GM19468 (cell line): ENCODE measurements around the gene ZFHX3.

Experiments
- ATAC-seq: cut with Tn5 transposase; IDR thresholded peaks from one replicate; pipeline ENCODE4 v1.9.1; 2021; ENCODE audit warnings: mild to moderate bottlenecking, moderate library complexity, moderate number of reproducible peaks; ENCODE audit not compliant: unreplicated experiment; ENCODE audit errors: extremely low read depth

The ZFHX3 gene

DNA sequence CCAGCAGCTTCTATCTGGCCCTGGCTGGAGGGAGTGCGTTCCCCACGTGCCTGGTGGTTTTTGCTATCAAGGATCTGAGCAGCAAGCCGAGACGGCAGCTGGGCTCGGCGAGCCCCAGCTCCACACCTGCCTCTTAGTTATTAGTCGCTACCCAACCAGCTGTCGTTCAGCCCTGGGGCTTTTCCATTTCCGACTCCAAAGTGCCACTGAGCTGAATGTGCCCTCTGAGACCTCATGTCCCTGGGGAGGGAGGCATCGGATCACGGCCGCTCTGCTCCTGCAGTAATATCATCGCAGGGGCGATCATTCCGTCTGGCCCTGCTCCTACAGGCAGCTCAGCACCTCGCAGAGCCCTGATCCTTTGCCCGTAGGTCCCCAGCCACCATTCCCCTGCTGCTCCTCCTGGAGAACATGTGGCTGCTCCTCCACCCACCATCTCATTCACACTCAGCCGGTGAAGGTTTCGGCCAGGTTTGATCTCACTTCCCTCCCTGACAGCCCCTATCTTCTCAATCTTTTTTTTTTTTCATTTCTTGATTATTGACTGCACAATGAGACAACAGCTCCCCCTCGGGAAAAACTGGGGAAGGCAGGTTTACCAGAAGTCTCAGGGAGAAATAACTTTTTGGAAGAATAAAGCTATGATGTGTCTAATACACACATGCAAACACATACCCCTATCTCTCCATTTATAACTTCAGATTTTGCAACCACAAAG lies 86.7 kb downstream of the ZFHX3 start:
- ATAC-seq, result no peak

GRCh38 chr16:72960101-72960500 lies 87.8 kb downstream of the ZFHX3 start:
- ATAC-seq, result no peak

DNA sequence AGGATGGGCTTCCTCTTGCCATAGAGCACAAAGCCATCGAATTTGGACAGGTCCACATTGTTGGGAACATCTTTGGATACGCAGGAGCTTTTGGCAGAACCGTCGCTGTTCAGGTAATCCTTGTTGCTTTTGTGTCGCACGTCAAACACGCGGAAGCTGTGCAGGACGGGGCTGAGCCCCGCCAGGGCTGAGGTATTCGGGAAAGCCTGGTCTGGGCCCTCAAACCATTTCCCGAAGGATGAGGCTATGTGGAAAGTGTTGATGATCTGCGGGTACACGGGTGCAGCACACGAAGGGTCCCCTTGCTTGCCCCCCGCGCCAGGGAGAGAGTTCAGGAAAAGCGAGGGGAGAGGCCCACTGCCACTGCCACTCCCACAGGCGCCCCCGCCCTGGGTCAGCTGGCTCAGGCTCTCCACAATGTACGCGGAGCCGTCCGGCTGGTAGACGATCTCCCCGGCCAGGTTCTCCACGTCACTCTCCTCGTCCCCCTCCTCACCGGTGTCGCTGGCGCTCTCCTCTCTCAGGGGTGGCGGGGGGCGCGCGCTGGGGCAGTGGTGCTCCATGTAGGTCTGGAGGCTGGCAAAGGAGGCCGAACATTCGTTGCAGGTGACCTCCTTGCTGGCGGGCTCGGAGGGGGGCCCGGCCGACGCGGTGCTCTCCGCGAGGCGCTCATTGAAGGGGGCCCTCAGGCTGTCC lies 88.5 kb downstream of the ZFHX3 start:
- no peak for ATAC-seq

DNA sequence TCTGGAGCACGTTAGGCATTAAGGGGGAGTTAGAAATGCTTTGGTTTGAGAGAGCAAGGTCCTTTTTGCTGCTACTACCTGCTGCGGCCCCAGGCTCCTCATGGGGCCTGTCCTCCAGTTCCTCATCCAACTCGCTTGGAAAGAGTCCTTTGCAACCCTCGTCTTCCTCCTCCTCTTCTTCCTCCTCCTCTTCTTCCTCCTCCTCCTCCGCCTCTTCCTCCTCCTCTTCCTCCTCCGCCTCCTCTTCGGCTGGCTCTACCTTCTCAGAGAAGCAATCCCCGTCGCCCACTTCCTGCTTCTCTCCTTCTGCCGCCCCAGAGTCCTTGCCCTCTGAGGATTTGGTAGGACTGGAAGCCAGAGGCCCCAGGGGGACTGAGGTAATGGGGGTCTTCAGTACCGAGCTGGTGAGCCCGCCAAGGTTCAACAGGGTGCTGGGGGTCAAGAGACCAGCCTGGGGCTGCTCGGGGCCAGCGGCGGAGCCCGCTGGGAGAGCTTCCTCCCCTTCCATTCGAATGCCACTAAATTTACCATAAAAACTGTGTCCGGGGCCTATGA lies 89.3 kb downstream of the ZFHX3 start:
- no peak for ATAC-seq

GRCh38 chr16:72957303-72958277 lies 90.3 kb downstream of the ZFHX3 start:
- no peak for ATAC-seq

GRCh38 chr16:72956124-72957064 lies 91.5 kb downstream of the ZFHX3 start:
- ATAC-seq, result no peak

DNA sequence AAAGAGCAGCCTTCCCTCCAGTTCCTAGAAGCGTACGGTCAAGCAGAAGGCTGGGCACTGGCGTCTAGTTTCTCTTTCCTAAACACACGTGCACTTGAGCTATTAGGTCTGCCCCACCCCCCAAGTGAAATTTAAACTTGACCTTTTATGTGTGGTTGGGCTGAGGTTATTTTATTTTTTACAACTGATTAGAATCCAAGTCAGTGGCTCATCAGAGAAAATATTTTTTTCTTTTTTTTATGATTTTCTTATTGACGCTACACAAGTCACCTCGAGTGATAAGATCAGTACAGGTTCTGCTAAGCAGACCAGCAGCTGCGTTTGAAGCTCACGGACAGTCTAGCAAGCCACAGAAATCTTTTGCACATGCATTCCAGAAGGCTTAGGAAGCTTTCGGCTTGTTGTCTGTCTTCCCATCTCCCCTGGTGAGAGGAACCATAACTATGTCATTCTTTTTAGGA lies 95.1 kb downstream of the ZFHX3 start:
- no peak for ATAC-seq

DNA sequence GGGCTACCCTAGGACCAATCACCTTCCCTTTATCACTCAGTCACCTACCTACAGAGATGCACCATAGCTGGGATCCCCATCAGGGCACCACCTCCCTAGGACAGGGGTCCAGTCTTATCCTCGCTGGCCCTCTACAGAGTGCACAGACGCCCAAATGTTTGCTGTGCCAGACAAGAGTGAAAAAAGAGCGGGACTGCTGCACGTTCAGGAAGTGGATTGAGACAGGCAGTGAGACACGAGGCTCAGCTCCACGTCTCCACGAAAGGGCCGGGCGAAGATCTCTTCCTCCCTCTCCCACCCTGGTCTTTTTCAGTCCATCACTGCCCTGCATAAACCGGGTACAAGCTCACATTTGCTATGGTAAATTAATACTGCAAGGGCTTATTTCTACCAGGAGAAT lies 95.5 kb downstream of the ZFHX3 start:
- no peak for ATAC-seq

DNA sequence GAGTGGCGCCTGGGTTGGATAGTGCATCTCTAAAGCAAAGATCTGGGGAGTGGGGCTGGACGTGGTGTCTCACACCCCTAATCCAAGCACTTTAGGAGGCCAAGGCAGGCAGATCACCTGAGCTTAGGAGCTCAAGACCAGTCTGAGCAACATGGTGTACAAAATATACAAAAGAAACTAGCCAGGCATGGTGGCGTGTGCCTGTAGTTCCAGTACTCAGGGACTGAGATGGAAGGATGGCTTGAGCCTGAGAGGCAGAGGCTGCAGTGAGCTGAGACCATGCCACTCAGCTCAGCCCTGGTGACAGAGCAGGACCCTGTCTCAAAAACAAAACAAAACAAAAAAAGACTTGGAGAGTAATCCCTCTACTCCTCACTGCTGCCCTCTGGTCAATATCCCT lies 96.0 kb downstream of the ZFHX3 start:
- no peak for ATAC-seq

DNA sequence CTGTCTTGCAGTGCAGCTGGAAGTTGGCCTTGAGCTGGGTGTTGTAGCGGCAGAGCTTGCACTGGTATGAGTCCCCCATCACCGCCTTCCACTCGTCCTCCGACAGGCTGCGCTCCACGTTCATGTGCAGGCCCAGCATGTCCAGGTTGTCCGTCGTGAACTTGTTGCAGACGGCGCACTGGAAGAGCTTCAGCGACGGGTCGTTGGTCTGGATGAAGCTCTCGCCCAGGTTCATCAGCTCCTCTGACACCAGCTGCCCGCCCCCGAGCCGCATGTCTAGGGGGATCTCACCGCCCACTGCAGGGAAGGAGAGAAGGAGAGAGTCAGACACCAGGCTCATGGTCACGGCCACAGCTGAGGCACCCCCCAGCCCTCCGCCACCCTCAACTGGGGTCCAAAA lies 97.3 kb downstream of the ZFHX3 start:
- ATAC-seq, result no peak

DNA sequence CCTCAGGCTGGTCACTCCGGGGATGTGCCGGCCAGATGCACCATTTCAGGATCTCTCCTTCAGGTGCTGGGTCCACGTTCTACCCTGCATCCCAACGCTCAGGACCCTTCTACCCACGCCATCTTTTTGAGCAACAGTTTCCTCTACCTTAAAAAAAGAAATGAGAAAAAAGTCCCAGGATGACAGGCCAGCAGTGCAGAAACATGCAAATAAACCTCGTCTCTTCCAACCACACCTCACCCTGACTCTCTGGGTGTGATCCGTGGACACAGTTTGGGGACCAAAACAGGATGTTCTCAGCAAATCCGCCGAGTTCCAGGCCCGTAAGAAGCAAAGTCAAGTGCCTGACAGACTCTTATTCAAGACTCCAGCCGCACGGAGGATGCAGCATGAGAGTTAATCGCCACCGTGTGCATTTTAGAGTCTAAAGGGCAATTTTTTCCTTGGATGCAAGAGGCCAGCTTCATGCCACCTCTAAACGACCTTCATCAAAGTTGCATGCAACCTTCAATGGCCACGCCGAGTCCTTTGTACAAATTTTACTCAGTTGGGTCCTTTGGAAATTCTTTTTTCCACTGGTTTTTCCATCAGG lies 99.6 kb downstream of the ZFHX3 start:
- ATAC-seq, result no peak

DNA sequence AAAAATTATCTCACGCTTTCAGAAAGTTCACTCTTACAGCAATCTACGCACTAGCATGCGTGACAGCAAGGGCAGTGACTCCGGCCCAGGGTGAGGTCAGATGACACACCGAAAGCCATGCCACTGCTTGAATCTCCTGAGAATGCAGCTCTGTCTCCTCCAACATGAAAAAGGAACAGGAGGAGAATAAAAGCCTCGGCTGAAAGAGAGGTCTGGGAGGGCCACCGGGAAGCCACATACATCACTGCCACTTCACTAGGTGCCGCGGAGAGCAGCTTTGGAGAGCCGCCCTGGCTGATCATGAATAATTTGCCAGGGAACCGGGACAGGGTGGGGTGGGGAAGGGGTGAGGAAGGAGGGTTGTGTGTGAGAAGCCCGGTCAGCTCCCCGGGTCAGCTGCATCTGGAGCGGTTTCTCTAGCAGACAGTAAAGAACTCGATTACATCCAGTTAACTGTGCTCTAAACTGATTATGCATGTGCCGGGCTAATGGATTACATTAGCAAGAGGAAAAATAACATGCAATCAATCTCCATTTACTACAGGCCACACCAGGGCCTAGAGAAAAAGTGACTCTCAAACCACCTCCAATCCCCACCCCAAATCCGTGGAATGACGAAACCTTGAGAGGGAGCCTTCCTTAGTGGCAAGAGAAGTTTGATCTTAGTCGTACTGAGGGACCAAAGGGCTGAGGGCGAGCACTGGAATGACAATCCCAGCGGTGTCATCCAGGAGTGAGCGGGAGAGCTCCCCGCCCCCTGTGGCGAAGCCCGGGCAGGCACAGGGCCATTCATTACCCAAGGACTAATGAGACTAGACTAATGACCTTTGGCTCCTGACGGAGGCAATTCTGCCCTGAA lies 100.3 kb downstream of the ZFHX3 start:
- no peak for ATAC-seq

- no peak for ATAC-seq
Observed at GRCh38 chr16:72946474-72947194, 101.3 kb downstream of the ZFHX3 start.

GRCh38 chr16:72946063-72946462 lies 101.9 kb downstream of the ZFHX3 start:
- ATAC-seq, result no peak

GRCh38 chr16:72945611-72946010 lies 102.3 kb downstream of the ZFHX3 start:
- ATAC-seq, result no peak

GRCh38 chr16:72944757-72945485 lies 103.0 kb downstream of the ZFHX3 start:
- no peak for ATAC-seq

DNA sequence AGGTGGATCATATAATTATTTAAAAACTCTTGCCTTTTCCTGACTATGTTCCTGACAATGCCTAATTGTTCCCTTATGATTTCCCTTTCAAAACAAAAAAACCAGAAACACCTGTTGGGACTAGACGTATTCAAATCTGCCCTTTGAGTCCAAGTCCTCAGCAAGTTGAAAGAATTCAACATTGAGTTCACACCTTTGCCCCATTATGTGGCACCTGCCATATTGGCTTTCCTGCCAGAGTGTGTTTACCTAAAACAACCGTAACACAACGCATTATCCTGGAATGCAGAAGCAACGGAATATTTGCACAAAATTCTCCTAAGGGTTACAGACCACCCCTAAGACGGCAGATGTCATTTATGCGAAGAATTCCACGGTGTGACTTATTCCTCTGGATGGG lies 105.9 kb downstream of the ZFHX3 start:
- no peak for ATAC-seq
